ENCODE data around the gene IVL. TPM values are rescaled to one million over a fixed set of nuclear protein-coding genes. Genes with fewer than 3 reads are reported as not detected.
A peak's percentile ranks its signal among the peaks of the same experiment; 100 is the strongest.

The IVL gene
- total RNA-seq, 2 donors from 2014 or later, result not detected

DNA sequence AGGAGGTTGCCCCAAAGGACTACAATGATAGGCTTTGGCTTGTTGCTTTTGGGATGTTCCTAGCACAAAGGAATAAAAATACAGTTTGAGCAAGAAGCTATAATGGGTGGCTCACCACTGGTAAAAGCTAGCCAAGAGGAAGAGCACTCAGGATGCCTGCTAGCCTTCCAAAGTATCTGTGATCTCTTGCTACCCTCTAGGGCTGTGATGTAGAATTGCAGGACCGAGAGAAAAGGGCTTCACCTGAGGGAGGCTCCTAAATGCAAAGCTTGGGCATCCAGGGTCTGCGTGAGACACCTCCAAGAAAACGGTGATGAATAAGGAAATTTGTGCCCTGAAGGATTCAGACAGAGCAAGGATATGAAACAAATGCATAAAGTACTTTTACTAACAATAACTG, 17.7 kb downstream of the IVL start:
- H3K36me3 ChIP-seq (ENCODE audit: control insufficient read depth, insufficient read depth, low read length), result no peaks in the 10 kb centered on the region
- Mint-ChIP-seq H3K27ac (no peak overlapping the region), H3K4me3 (no peak overlapping the region), H3K36me3 (ENCODE audit: low read depth) (no peaks in the 10 kb centered on the region), H3K9me3 (peaks cover 69% of the 10 kb centered on the region), H3K27me3 (ENCODE audit: insufficient read depth) (no peaks in the 10 kb centered on the region), H3K4me1 (no peaks in the 10 kb centered on the region)
- TF ChIP-seq, protein P1, sequence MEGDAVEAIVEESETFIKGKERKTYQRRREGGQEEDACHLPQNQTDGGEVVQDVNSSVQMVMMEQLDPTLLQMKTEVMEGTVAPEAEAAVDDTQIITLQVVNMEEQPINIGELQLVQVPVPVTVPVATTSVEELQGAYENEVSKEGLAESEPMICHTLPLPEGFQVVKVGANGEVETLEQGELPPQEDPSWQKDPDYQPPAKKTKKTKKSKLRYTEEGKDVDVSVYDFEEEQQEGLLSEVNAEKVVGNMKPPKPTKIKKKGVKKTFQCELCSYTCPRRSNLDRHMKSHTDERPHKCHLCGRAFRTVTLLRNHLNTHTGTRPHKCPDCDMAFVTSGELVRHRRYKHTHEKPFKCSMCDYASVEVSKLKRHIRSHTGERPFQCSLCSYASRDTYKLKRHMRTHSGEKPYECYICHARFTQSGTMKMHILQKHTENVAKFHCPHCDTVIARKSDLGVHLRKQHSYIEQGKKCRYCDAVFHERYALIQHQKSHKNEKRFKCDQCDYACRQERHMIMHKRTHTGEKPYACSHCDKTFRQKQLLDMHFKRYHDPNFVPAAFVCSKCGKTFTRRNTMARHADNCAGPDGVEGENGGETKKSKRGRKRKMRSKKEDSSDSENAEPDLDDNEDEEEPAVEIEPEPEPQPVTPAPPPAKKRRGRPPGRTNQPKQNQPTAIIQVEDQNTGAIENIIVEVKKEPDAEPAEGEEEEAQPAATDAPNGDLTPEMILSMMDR (conservative IDR thresholded peaks at IDR 0.05), result no peak
- H3K27me3 ChIP-seq (ENCODE audit: control insufficient read depth, insufficient read depth, low read length, poor library complexity, severe bottlenecking), result no peaks in the 10 kb centered on the region
- H3K27ac ChIP-seq (ENCODE audit: low read depth, low read length), result no peak overlapping the region
- DNase-seq, result no peak
- peak overlapping the region; percentile 29 for H3K4me3 ChIP-seq (ENCODE audit: low read length)
- H3K9ac ChIP-seq (ENCODE audit: extremely low read depth, low read length, poor library complexity, severe bottlenecking), result no peak overlapping the region
- H3K9me3 ChIP-seq (ENCODE audit: control insufficient read depth, low read length), result peaks cover 49% of the 10 kb centered on the region
- 68 to 92% methylated on average over 2 to 3 of the region's 3 CpGs for WGBS, 2 experiments (ENCODE audit: insufficient coverage in 1 of 2, insufficient read length in 1 of 2)
- H3K4me1 ChIP-seq (ENCODE audit: control insufficient read depth, insufficient read depth, low read length), result no peaks in the 10 kb centered on the region

DNA sequence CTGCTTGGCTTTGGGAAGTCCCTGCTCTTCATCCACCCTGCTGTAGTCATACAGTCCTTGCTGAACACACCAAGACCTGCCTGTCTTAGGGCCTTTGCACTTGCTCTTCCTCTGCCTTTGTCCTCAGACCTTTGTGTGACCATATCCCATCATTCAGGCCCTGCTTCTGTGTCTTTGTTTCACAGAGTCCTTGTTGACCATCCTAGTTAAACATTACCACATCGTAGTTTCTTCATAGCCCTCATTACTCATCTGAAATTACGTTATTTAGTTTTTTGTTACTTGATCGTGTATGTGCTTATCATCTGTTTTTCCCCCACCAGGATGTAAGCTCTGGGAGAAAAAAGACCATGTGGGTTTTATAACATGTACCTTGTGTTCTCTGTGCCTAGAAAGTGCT, 20.3 kb downstream of the IVL start:
- peaks cover 36% of the 10 kb centered on the region for H3K9me3 ChIP-seq (ENCODE audit: control insufficient read depth, low read length)
- H3K9ac ChIP-seq (ENCODE audit: extremely low read depth, low read length, poor library complexity, severe bottlenecking), result no peak overlapping the region
- no peak overlapping the region for H3K4me3 ChIP-seq (ENCODE audit: low read length)
- no peaks in the 10 kb centered on the region for H3K4me1 Mint-ChIP-seq
- H3K27ac ChIP-seq (ENCODE audit: low read depth, low read length), result no peak overlapping the region
- H3K36me3 Mint-ChIP-seq (ENCODE audit: low read depth), result no peaks in the 10 kb centered on the region
- no peak for DNase-seq
- H3K36me3 ChIP-seq (ENCODE audit: control insufficient read depth, insufficient read depth, low read length), result no peaks in the 10 kb centered on the region
- no peak overlapping the region for H3K4me3 Mint-ChIP-seq
- no peaks in the 10 kb centered on the region for H3K27me3 Mint-ChIP-seq (ENCODE audit: insufficient read depth)
- 87 to 100% methylated on average over 2 to 3 of the region's 3 CpGs for WGBS, 2 experiments (ENCODE audit: insufficient coverage in 1 of 2, insufficient read length in 1 of 2)
- H3K27ac Mint-ChIP-seq, result no peak overlapping the region
- H3K4me1 ChIP-seq (ENCODE audit: control insufficient read depth, insufficient read depth, low read length), result no peaks in the 10 kb centered on the region
- H3K27me3 ChIP-seq (ENCODE audit: control insufficient read depth, insufficient read depth, low read length, poor library complexity, severe bottlenecking), result no peaks in the 10 kb centered on the region
- TF ChIP-seq, protein P1 (conservative IDR thresholded peaks at IDR 0.05), result no peak
- peaks cover 71% of the 10 kb centered on the region for H3K9me3 Mint-ChIP-seq

DNA sequence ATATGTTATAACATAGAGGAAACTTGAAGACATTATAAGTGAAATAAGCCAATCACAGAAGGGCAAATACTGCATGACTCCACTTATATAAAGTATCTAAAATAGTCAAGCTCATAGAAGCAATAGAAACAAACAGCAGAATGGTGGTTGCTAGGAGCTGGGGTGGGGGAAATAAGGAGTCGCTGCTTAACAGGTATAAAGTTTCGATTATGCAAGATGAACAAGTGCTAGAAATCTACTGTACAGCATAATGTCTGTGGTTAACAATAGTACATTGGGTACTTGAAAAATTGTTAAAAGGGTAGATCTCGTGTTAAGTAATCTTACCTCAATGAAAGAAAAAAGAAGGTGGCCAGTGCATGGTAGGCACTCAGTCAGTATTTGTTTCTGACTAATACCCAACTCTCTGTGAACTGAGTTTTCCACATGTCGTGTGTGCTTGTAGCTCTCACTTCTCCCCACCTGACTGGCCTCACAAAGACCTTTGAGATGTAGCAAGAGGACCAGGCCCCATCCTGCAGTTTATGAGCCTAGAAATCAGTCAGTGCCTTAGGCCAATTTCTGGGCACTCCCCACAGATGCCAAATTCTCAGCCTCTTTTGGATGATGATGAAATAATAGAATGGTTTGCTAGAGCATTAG, 23.9 kb downstream of the IVL start:
- H3K4me1 ChIP-seq (ENCODE audit: control insufficient read depth, insufficient read depth, low read length), result no peaks in the 10 kb centered on the region
- Mint-ChIP-seq H3K36me3 (ENCODE audit: low read depth) (no peaks in the 10 kb centered on the region), H3K27me3 (ENCODE audit: insufficient read depth) (no peaks in the 10 kb centered on the region), H3K4me3 (no peak overlapping the region), H3K4me1 (no peaks in the 10 kb centered on the region), H3K27ac (no peak overlapping the region), H3K9me3 (peaks cover 70% of the 10 kb centered on the region)
- H3K36me3 ChIP-seq (ENCODE audit: control insufficient read depth, insufficient read depth, low read length), result no peaks in the 10 kb centered on the region
- no peak overlapping the region for H3K27ac ChIP-seq (ENCODE audit: low read depth, low read length)
- H3K27me3 ChIP-seq (ENCODE audit: control insufficient read depth, insufficient read depth, low read length, poor library complexity, severe bottlenecking), result no peaks in the 10 kb centered on the region
- TF ChIP-seq, protein P1 (conservative IDR thresholded peaks at IDR 0.05), result no peak
- no peak for DNase-seq
- H3K9me3 ChIP-seq (ENCODE audit: control insufficient read depth, low read length), result peaks cover 36% of the 10 kb centered on the region
- WGBS, 2 experiments (ENCODE audit: insufficient coverage in 1 of 2, insufficient read length in 1 of 2), result 59 to 80% methylated on average over 3 to 4 of the region's 4 CpGs
- H3K4me3 ChIP-seq (ENCODE audit: low read length), result no peak overlapping the region
- no peak overlapping the region for H3K9ac ChIP-seq (ENCODE audit: extremely low read depth, low read length, poor library complexity, severe bottlenecking)

Data from endodermal cell (in vitro differentiated cells).